Panc1 (cell line): ENCODE data around the gene NOTUM. TPM values are rescaled to one million over a fixed set of nuclear protein-coding genes. Genes with fewer than 3 reads are reported as not detected.

ENCODE experiments used
- ATAC-seq: fragments of 200-7000 bp; cut with Tn5 transposase; 2 replicates; pipeline ENCODE4 v1.9.1; 2020; ENCODE audit warnings: mild to moderate bottlenecking, moderate library complexity
- BruUV-seq: library from RNA; stranded (reverse); fragments of 400-500 nt; replicated peaks from 2 replicates; lab custom pipeline; 2021; lab: Mats Ljungman, UMichigan
- CTCF ChIA-PET: fragments of 300-600 bp; sonication (Branson Sonifier 250); formaldehyde crosslinking; loops from one replicate; lab custom pipeline; 2022; ENCODE audit warnings: antibody characterized with exemption; lab: Charles Lee
- POLR2A ChIA-PET: fragments of 300-600 bp; sonication (Branson Sonifier 250); formaldehyde crosslinking; loops from one replicate; lab custom pipeline; 2022; ENCODE audit warnings: antibody characterized with exemption; lab: Charles Lee
- DNase-seq: peaks from one replicate; pipeline ENCODE4 v3.0.0-alpha.2; 2010; ENCODE audit warnings: low read depth, low spot score
- H3K27ac ChIP-seq: 2 replicates; pipeline ENCODE4 v1.5.1; 2011; ENCODE audit warnings: mild to moderate bottlenecking, low read length, inconsistent platforms
- H3K27me3 ChIP-seq: fragments of 200-500 bp; sonication (Bioruptor generic); 2 replicates; pipeline ENCODE4 v1.6.0; 2014; ENCODE audit warnings: low read length, inconsistent platforms; ENCODE audit not compliant: control insufficient read depth, insufficient read depth
- H3K36me3 ChIP-seq: fragments of 200-500 bp; sonication (Bioruptor generic); 2 replicates; pipeline ENCODE4 v1.5.1; 2014; ENCODE audit warnings: inconsistent platforms, mild to moderate bottlenecking, low read length, moderate library complexity; ENCODE audit not compliant: control insufficient read depth, insufficient read depth
- H3K4me1 ChIP-seq: 2 replicates; pipeline ENCODE4 v1.5.1; 2011; ENCODE audit warnings: inconsistent platforms, mild to moderate bottlenecking, low read length, moderate library complexity; ENCODE audit not compliant: control insufficient read depth, insufficient read depth
- H3K4me3 ChIP-seq, 2 experiments: 2 replicates each; pipeline ENCODE4 v1.5.1; 2011 to 2012; ENCODE audit warnings: low read depth in 2 of 2, low read length in 2 of 2, mild to moderate bottlenecking in 2 of 2, inconsistent platforms in 1 of 2, moderate library complexity in 1 of 2
- H3K9me3 ChIP-seq: fragments of 200-500 bp; sonication (Bioruptor generic); 2 replicates; pipeline ENCODE4 v1.5.1; 2014; ENCODE audit warnings: low read depth, mild to moderate bottlenecking, inconsistent platforms, low read length, moderate library complexity; ENCODE audit not compliant: control insufficient read depth, insufficient read depth
- CTCF ChIP-seq: fragments of 450-650 bp; IDR thresholded peaks from 2 replicates; pipeline ENCODE4 v1.5.1; 2017; ENCODE audit warnings: mild to moderate bottlenecking
- POLR2AphosphoS5 ChIP-seq: IDR thresholded peaks from 2 replicates; pipeline ENCODE4 v1.6.1; 2012; ENCODE audit warnings: mild to moderate bottlenecking, low read depth, low read length, moderate library complexity
- REST ChIP-seq, 2 experiments: IDR thresholded peaks; 2 replicates each; pipeline ENCODE4 v1.6.1; 2011 to 2012; ENCODE audit warnings: low read depth in 2 of 2, control low read depth in 1 of 2, low read length in 1 of 2, mild to moderate bottlenecking in 1 of 2, moderate library complexity in 1 of 2; ENCODE audit not compliant: insufficient read depth in 1 of 2
- SIN3A ChIP-seq: IDR thresholded peaks from 2 replicates; pipeline ENCODE4 v1.6.1; 2012; ENCODE audit warnings: low read depth, mild to moderate bottlenecking, low read length, moderate library complexity, borderline replicate concordance; ENCODE audit not compliant: insufficient read depth
- TCF7L2 ChIP-seq: IDR thresholded peaks from 2 replicates; pipeline ENCODE4 v1.6.1; 2011; ENCODE audit warnings: mild to moderate bottlenecking, low read depth, low read length, inconsistent platforms
- in situ Hi-C: cut with HindIII; loops from 2 replicates; pipeline ENCODE4 v1.10.0; 2016; ENCODE audit warnings: low sequenced_read_pairs, low pct_unique_long_range_greater_than_20kb
- intact Hi-C: fragments of 100-400 bp; cut with micrococcal nuclease; formaldehyde crosslinking; loops from one replicate; pipeline ENCODE4 v1.10.0; 2022; ENCODE audit not compliant: unreplicated experiment
- total RNA-seq: library from RNA; stranded (reverse); gene quantifications from one replicate; pipeline ENCODE4 v1.2.1, GENCODE V29; 2021; ENCODE audit not compliant: unreplicated experiment

Gene NOTUM
- total RNA-seq, 1 experiment from 2014 or later, result 2.0 TPM

- TF ChIP-seq TCF7L2, result no peak
- no peak for TF ChIP-seq REST (IDR thresholded peaks at IDR 0.05; ENCODE audit: insufficient read depth in 1 of 2, low read depth in 2 of 2, low read length in 1 of 2)
- TF ChIP-seq SIN3A, result no peak
- no peak for TF ChIP-seq CTCF
- TF ChIP-seq POLR2AphosphoS5, result no peak
- Histone ChIP-seq H3K9me3 (no peaks in the 10 kb centered on the region), H3K27ac (no peak overlapping the region), H3K27me3 (no peaks in the 10 kb centered on the region), H3K36me3 (no peaks in the 10 kb centered on the region), H3K4me3 (no peak overlapping the region), H3K4me1 (peaks cover 47% of the 10 kb centered on the region)
- CTCF ChIA-PET, result no interaction called here
- POLR2A ChIA-PET, result no interaction called here
- in situ Hi-C loops (no loop called here), intact Hi-C loops (no loop called here)
- no TSS peak for BruUV-seq
- no peak for DNase-seq
- ATAC-seq, result no peak
Measured at GRCh38 chr17:82007495-82008257, 46.7 kb upstream of the NOTUM start.

- TF ChIP-seq TCF7L2, result no peak
- no peak for TF ChIP-seq REST (IDR thresholded peaks at IDR 0.05; ENCODE audit: insufficient read depth in 1 of 2, low read depth in 2 of 2, low read length in 1 of 2)
- no peak for TF ChIP-seq CTCF
- TF ChIP-seq POLR2AphosphoS5, result no peak
- no peak for TF ChIP-seq SIN3A
- intact Hi-C loops, result no loop called here
- H3K27ac ChIP-seq, result no peak overlapping the region
- POLR2A ChIA-PET, result no interaction called here
- no peaks in the 10 kb centered on the region for H3K36me3 ChIP-seq
- peaks cover 46% of the 10 kb centered on the region for H3K4me1 ChIP-seq
- no peaks in the 10 kb centered on the region for H3K27me3 ChIP-seq
- no peak overlapping the region for H3K4me3 ChIP-seq
- CTCF ChIA-PET, result no interaction called here
- in situ Hi-C loops, result no loop called here
- H3K9me3 ChIP-seq, result no peaks in the 10 kb centered on the region
- ATAC-seq (no peak), DNase-seq (no peak)
- BruUV-seq, result no TSS peak
Measured at GRCh38 chr17:82007228-82007494, 46.2 kb upstream of the NOTUM start.
